ENCODE data around the gene WBP2. TPM values are rescaled to one million over a fixed set of nuclear protein-coding genes. Genes with fewer than 3 reads are reported as not detected.

WBP2 gene
- total RNA-seq, 1 experiment from 2014 or later, result 51.8 TPM

DNA sequence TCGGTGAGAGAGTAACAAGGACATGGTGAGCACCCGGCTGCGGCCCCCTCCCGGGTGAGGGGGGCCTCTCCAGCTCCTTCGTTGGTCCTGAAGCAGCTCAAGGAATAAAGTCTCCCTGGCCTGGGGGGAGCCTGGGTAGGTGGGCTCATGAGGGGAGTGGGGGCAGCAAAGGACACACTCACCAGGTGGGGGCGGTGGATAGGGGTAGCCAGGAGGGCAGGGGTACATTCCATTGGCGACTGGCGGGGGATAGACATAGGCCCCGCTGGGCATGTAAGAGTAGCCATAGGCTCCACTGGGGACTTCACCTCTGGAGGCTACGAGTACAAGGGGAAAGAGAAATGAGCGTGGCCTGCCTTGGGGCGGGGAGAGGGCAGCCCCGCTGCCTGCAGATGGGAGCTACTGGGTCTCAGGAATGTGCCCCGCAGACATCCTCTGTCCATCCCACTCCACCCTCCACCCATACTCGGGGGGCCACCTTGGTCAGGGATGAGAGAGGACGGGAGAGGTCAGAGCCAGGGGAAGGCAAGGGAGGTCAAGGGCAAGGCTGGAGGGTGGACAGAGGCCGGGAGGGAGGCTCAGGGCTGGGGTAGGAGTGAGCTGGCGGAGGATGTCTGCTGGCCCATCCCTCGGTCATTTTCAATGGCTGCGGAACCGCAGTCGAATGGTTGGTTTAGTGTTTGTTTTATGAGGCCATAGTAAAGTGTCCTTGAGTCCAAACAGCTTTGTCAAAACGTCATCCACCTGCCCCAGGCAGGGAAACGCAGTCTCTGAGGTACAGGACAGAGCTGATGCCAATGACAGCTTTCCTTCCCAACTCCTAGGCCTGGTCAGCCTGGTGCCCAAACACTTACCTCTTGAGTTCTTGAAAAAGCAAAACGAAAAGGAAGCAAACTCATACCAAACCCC lies 7.3 kb downstream of the WBP2 start:
- Histone ChIP-seq H2AFZ (ENCODE audit: low read length) (no peak overlapping the region), H3K27ac (ENCODE audit: low read length) (no peak overlapping the region), H3K36me3 (ENCODE audit: low read depth, low read length) (peaks cover 31% of the 10 kb centered on the region; the same call in 1 of the 2 replicates), H3K4me2 (ENCODE audit: low read length) (no peak overlapping the region), H3K79me2 (ENCODE audit: low read length) (peaks cover 11% of the 10 kb centered on the region), H3K9ac (ENCODE audit: low read length) (no peak overlapping the region), H3K4me1 (ENCODE audit: insufficient read depth, low read length) (peaks cover 41% of the 10 kb centered on the region), H4K20me1 (ENCODE audit: low read length) (no peaks in the 10 kb centered on the region), H3F3A (ENCODE audit: low read length, unreplicated experiment) (peaks cover 5% of the 10 kb centered on the region), H3K9me2 (replicated peaks; ENCODE audit: low read length) (no peaks in the 10 kb centered on the region), H3K9me3 (ENCODE audit: low read length) (no peaks in the 10 kb centered on the region), H3K27me3 (ENCODE audit: low read length) (no peaks in the 10 kb centered on the region), H3K4me3 (ENCODE audit: low read length) (no peak overlapping the region)
- POLR2A ChIA-PET (ENCODE audit: unreplicated experiment), result interaction anchor here (0.6 kb wide), 1 partner anchor 68 kb away, joined by 5 read pairs; no protein-coding TSS in a partner anchor
- CTCF ChIA-PET, result interaction anchor here (1.0 kb wide), 1 partner anchor 18 kb away, joined by 4 read pairs; no protein-coding TSS in a partner anchor
- no peak for DNase-seq
- ATAC-seq, result no peak
- intact Hi-C loops (cut with micrococcal nuclease), result loop anchor here (5.0 kb wide), 1 partner anchor 76 kb away; no protein-coding TSS in a partner anchor
- no TSS peak for BruUV-seq (replicated peaks)
- TF ChIP-seq EZH2phosphoT487 (IDR thresholded peaks at IDR 0.05; ENCODE audit: borderline replicate concordance, low read length) (no peak), EZH2 (IDR thresholded peaks at IDR 0.05; ENCODE audit: low read length, unreplicated experiment) (no peak)
- TF ChIP-seq, protein P1, sequence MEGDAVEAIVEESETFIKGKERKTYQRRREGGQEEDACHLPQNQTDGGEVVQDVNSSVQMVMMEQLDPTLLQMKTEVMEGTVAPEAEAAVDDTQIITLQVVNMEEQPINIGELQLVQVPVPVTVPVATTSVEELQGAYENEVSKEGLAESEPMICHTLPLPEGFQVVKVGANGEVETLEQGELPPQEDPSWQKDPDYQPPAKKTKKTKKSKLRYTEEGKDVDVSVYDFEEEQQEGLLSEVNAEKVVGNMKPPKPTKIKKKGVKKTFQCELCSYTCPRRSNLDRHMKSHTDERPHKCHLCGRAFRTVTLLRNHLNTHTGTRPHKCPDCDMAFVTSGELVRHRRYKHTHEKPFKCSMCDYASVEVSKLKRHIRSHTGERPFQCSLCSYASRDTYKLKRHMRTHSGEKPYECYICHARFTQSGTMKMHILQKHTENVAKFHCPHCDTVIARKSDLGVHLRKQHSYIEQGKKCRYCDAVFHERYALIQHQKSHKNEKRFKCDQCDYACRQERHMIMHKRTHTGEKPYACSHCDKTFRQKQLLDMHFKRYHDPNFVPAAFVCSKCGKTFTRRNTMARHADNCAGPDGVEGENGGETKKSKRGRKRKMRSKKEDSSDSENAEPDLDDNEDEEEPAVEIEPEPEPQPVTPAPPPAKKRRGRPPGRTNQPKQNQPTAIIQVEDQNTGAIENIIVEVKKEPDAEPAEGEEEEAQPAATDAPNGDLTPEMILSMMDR (conservative IDR thresholded peaks at IDR 0.05; ENCODE audit: low read depth, low read length), result no peak

DNA sequence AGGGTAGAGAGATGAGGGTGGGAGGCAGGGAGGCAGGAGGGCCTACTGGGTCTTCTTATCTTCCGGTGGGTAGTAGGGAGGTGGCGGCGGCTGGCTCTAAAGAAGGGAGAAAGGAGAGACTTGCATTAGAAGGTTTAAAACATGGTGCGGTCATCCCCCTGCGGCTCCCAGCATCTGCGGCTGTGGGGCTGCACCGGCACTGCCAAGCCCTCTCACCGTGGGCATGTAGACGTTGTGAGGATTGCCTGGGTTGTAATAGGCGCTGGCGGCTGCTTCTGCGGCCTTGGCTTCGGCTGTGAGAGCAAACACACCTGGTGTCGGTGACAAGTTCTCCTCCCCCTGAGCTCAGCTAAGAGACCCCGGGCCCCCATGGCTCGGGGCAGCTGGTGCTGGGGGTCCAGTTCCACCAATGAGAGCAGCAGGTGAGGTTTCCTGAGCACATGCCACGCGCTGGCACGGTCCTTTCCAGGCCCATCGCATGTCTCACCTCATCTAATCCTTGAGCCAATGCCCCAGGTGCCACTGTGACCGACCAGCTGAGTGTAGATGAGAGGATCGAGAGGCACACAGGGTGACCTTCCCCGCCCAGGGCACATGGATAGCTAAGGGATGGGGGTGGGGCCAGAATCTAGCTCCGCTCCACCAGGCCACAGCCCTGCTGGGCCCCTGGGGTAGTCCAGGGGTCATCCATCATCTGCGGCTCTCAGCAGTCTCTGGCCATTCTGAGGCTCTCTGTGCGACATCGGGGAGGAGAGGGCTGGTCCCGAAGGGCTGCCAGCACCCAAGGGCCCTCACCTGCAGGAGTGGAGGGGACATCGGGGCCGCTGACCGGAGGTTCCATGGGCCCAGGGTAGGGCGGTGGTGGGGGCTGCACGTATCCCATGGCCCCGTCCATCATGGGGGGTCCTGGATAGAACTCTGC lies 8.2 kb downstream of the WBP2 start:
- no peak overlapping the region for H3K4me2 ChIP-seq (ENCODE audit: low read length)

More for the DNA sequence above, 8.2 kb downstream of the WBP2 start:
- no TSS peak for BruUV-seq (replicated peaks)
- Histone ChIP-seq H3K36me3 (ENCODE audit: low read depth, low read length) (peaks cover 31% of the 10 kb centered on the region; the same call in 1 of the 2 replicates), H3K4me1 (ENCODE audit: insufficient read depth, low read length) (peaks cover 39% of the 10 kb centered on the region), H2AFZ (ENCODE audit: low read length) (no peak overlapping the region), H3K4me3 (ENCODE audit: low read length) (no peak overlapping the region), H3F3A (ENCODE audit: low read length, unreplicated experiment) (peaks cover 5% of the 10 kb centered on the region), H3K79me2 (ENCODE audit: low read length) (peaks cover 7% of the 10 kb centered on the region; the same call in 1 of the 2 replicates), H3K9me3 (ENCODE audit: low read length) (no peaks in the 10 kb centered on the region), H3K9me2 (replicated peaks; ENCODE audit: low read length) (no peaks in the 10 kb centered on the region), H3K27me3 (ENCODE audit: low read length) (no peaks in the 10 kb centered on the region), H3K9ac (ENCODE audit: low read length) (no peak overlapping the region), H3K27ac (ENCODE audit: low read length) (peak overlapping the region; percentile 96), H4K20me1 (ENCODE audit: low read length) (no peaks in the 10 kb centered on the region)
- intact Hi-C loops (cut with micrococcal nuclease), result loop anchor here (5.0 kb wide), 1 partner anchor 75 kb away; no protein-coding TSS in a partner anchor
- POLR2A ChIA-PET (ENCODE audit: unreplicated experiment), result interaction anchor here (1.5 kb wide), 1 partner anchor 67 kb away, joined by 10 read pairs; no protein-coding TSS in a partner anchor
- TF ChIP-seq EZH2phosphoT487 (IDR thresholded peaks at IDR 0.05; ENCODE audit: borderline replicate concordance, low read length) (no peak), EZH2 (IDR thresholded peaks at IDR 0.05; ENCODE audit: low read length, unreplicated experiment) (no peak)
- TF ChIP-seq, protein P1 (conservative IDR thresholded peaks at IDR 0.05; ENCODE audit: low read depth, low read length), result no peak
- DNase-seq (no peak), ATAC-seq (no peak)
- CTCF ChIA-PET, result interaction anchor here (0.6 to 2.3 kb wide), 5 partner anchors 8 to 67 kb away, joined by 3 to 30 read pairs (median 4); partner anchors contain the start of genes TRIM65 and WBP2
